DMS53 treated with DMSO at 0.1 percent for 48 hours (cell line): ENCODE data around the gene ARHGAP31.
A peak's percentile ranks its signal among the peaks of the same experiment; 100 is the strongest.
"Not testable (repeated sequence)": the region's sequence is repeated elsewhere in the genome, so short reads cannot be mapped to it uniquely, and the experiment has no call there.

Source experiments
- DNase-seq: peaks from one replicate; lab custom pipeline; 2025; ENCODE audit not compliant: unreplicated experiment; lab: John Stamatoyannopoulos, UW

ARHGAP31 gene

GRCh38 chr3:119320785-119321184 is 26.6 kb downstream of the ARHGAP31 start:
- not testable (repeated sequence) for DNase-seq

GRCh38 chr3:119322021-119322834 is 28.0 kb downstream of the ARHGAP31 start:
- DNase-seq: no peak

GRCh38 chr3:119322835-119323722 is 28.9 kb downstream of the ARHGAP31 start:
- peak; percentile 45 for DNase-seq

GRCh38 chr3:119323723-119324085 is 29.5 kb downstream of the ARHGAP31 start:
- DNase-seq: no peak

GRCh38 chr3:119324899-119325298 is 30.7 kb downstream of the ARHGAP31 start:
- no peak for DNase-seq

GRCh38 chr3:119326976-119327375 is 32.8 kb downstream of the ARHGAP31 start:
- DNase-seq: no peak

- no peak for DNase-seq
Measured at GRCh38 chr3:119329551-119329950, 35.4 kb downstream of the ARHGAP31 start.

GRCh38 chr3:119330181-119330580 is 36.0 kb downstream of the ARHGAP31 start:
- DNase-seq: no peak

GRCh38 chr3:119330858-119331257 is 36.7 kb downstream of the ARHGAP31 start:
- DNase-seq: no peak

GRCh38 chr3:119331661-119332060 is 37.5 kb downstream of the ARHGAP31 start:
- no peak for DNase-seq

GRCh38 chr3:119333773-119334509 is 39.8 kb downstream of the ARHGAP31 start:
- no peak for DNase-seq

GRCh38 chr3:119336823-119337222 is 42.6 kb downstream of the ARHGAP31 start:
- no peak for DNase-seq

- not testable (repeated sequence) for DNase-seq
Measured at GRCh38 chr3:119337407-119337806, 43.2 kb downstream of the ARHGAP31 start.

- DNase-seq: no peak
Measured at GRCh38 chr3:119338754-119339153, 44.6 kb downstream of the ARHGAP31 start.

GRCh38 chr3:119340014-119340413 is 45.8 kb downstream of the ARHGAP31 start:
- no peak for DNase-seq

GRCh38 chr3:119340446-119340845 is 46.3 kb downstream of the ARHGAP31 start:
- DNase-seq: no peak

- no peak for DNase-seq
Measured at GRCh38 chr3:119342176-119342575, 48.0 kb downstream of the ARHGAP31 start.

GRCh38 chr3:119343719-119344118 is 49.5 kb downstream of the ARHGAP31 start:
- no peak for DNase-seq

GRCh38 chr3:119346076-119346496 is 51.9 kb downstream of the ARHGAP31 start:
- no peak for DNase-seq

- DNase-seq: no peak
Measured at GRCh38 chr3:119347036-119347435, 52.9 kb downstream of the ARHGAP31 start.

- no peak for DNase-seq
Measured at GRCh38 chr3:119349354-119350041, 55.3 kb downstream of the ARHGAP31 start.
